ENCODE measurements around the gene PINK1. TPM values are rescaled to one million over a fixed set of nuclear protein-coding genes. Genes with fewer than 3 reads are reported as not detected.

PINK1 gene
- polyA plus RNA-seq, 1 of the 3 experiments (the other 2 are of a cell fraction): 24.4 TPM

GRCh38 chr1:20634065-20634593, 871 bp downstream of the PINK1 start:
- peak overlapping the region; percentile 64 to 88 for H3K4me3 ChIP-seq (ENCODE audit: low read depth in 2 of 2, low read length in 1 of 2)
- POLR2A ChIA-PET: interaction anchor here (0.6 to 1.3 kb wide), 3 partner anchors 27 to 126 kb away, joined by 3 to 5 read pairs (median 4); partner anchors contain the start of genes DDOST and MUL1
- peak overlapping the region; percentile 80 for H3K4me2 ChIP-seq
- H3K4me1 ChIP-seq (ENCODE audit: control insufficient read depth in 1 of 2, insufficient read depth in 2 of 2, low read depth in 1 of 2, low read length in 1 of 2): peaks cover 0 to 12% of the 10 kb centered on the region in 2 experiments; a peak in 1 of 4 replicates
- H3F3A ChIP-seq (replicated peaks; ENCODE audit: insufficient read depth): no peaks in the 10 kb centered on the region
- 8% methylated on average over 11 of the region's 11 CpGs for WGBS (ENCODE audit: low lambda C conversion rate)
- peak overlapping the region; percentile 99 for H2AFZ ChIP-seq (ENCODE audit: low read depth)
- no peaks in the 10 kb centered on the region for H3K27me3 ChIP-seq (ENCODE audit: insufficient read depth)
- no peaks in the 10 kb centered on the region for H3K79me2 ChIP-seq (ENCODE audit: insufficient read depth)
- TF ChIP-seq RAD21 (IDR thresholded peaks at IDR 0.05; ENCODE audit: low read length): no peak
- TF ChIP-seq SIN3A (IDR thresholded peaks at IDR 0.05; ENCODE audit: borderline replicate concordance, low read depth, low read length): no peak
- no peak for TF ChIP-seq RCOR1 (IDR thresholded peaks at IDR 0.05; ENCODE audit: low read length)
- no peak for TF ChIP-seq USF2 (IDR thresholded peaks at IDR 0.05; ENCODE audit: borderline replicate concordance, low read depth, low read length)
- TF ChIP-seq ELF1 (IDR thresholded peaks at IDR 0.05): no peak
- no peak for TF ChIP-seq MAX (IDR thresholded peaks at IDR 0.05; ENCODE audit: low read depth)
- no peak for TF ChIP-seq FOXM1 (IDR thresholded peaks at IDR 0.05; ENCODE audit: low read depth)
- no peak for TF ChIP-seq IRF3 (IDR thresholded peaks at IDR 0.05; ENCODE audit: low read depth, low read length)
- no peak for TF ChIP-seq FOSL2 (IDR thresholded peaks at IDR 0.05; ENCODE audit: borderline replicate concordance, low read depth)
- no peak for DNase-seq
- CTCF ChIA-PET: interaction anchor here (0.6 to 10.4 kb wide), 37 partner anchors 7 to 719 kb away, joined by 3 to 97 read pairs (median 5); partner anchors contain the start of genes DDOST, FAM43B and MUL1
- peaks cover 0 to 6% of the 10 kb centered on the region in 2 experiments for H3K36me3 ChIP-seq (replicated peaks in 1 of 2; ENCODE audit: control insufficient read depth in 1 of 2, insufficient read depth in 2 of 2, low read length in 1 of 2)
- H4K20me1 ChIP-seq (ENCODE audit: insufficient read depth): no peaks in the 10 kb centered on the region; the same call in 1 of the 2 replicates
- H3K9me3 ChIP-seq: no peaks in the 10 kb centered on the region
- peak overlapping the region; percentile 81 for H3K9ac ChIP-seq
- H3K9me2 ChIP-seq: no peaks in the 10 kb centered on the region
- peak overlapping the region in 1 of 2 experiments; percentile 18; a peak in 1 of 4 replicates for H3K27ac ChIP-seq (ENCODE audit: low read depth in 2 of 2, low read length in 1 of 2)

GRCh38 chr1:20634594-20635084, 1.4 kb downstream of the PINK1 start:
- H3K9me2 ChIP-seq: no peaks in the 10 kb centered on the region
- CTCF ChIA-PET: interaction anchor here (1.3 to 10.4 kb wide), 7 partner anchors 32 to 121 kb away, joined by 3 to 97 read pairs (median 18); partner anchors contain the start of gene FAM43B
- no peak for TF ChIP-seq GABPA (IDR thresholded peaks at IDR 0.05; ENCODE audit: low read depth)
- no peak for TF ChIP-seq RFX5 (IDR thresholded peaks at IDR 0.05; ENCODE audit: low read length)
- no peak for TF ChIP-seq NRF1 (IDR thresholded peaks at IDR 0.05; ENCODE audit: low read depth, low read length)
- TF ChIP-seq FOSL2 (IDR thresholded peaks at IDR 0.05; ENCODE audit: borderline replicate concordance, low read depth): no peak
- no peaks in the 10 kb centered on the region for H3F3A ChIP-seq (replicated peaks; ENCODE audit: insufficient read depth)
- H3K9me3 ChIP-seq: no peaks in the 10 kb centered on the region
- POLR2A ChIA-PET: interaction anchor here (1.3 kb wide), 1 partner anchor 127 kb away, joined by 5 read pairs; the partner anchor contains the start of gene MUL1
- WGBS (ENCODE audit: low lambda C conversion rate): 32% methylated on average over 4 of the region's 4 CpGs
- H3K79me2 ChIP-seq (ENCODE audit: insufficient read depth): no peaks in the 10 kb centered on the region
- H3K4me2 ChIP-seq: peak overlapping the region; percentile 80
- H2AFZ ChIP-seq (ENCODE audit: low read depth): no peak overlapping the region
- peaks cover 0 to 12% of the 10 kb centered on the region in 2 experiments; a peak in 1 of 4 replicates for H3K4me1 ChIP-seq (ENCODE audit: control insufficient read depth in 1 of 2, insufficient read depth in 2 of 2, low read depth in 1 of 2, low read length in 1 of 2)
- peak overlapping the region; percentile 81; the same call in 1 of the 2 replicates for H3K9ac ChIP-seq
- no peaks in the 10 kb centered on the region for H3K27me3 ChIP-seq (ENCODE audit: insufficient read depth)
- H4K20me1 ChIP-seq (ENCODE audit: insufficient read depth): no peaks in the 10 kb centered on the region; the same call in 1 of the 2 replicates
- no peak overlapping the region for H3K27ac ChIP-seq (ENCODE audit: low read depth in 2 of 2, low read length in 1 of 2)
- peaks cover 0 to 10% of the 10 kb centered on the region in 2 experiments for H3K36me3 ChIP-seq (replicated peaks in 1 of 2; ENCODE audit: control insufficient read depth in 1 of 2, insufficient read depth in 2 of 2, low read length in 1 of 2)
- peak; percentile 55 for DNase-seq
- H3K4me3 ChIP-seq (ENCODE audit: low read depth in 2 of 2, low read length in 1 of 2): peak overlapping the region; percentile 64 to 88
